Astrocyte (in vitro differentiated cells and primary cell): ENCODE results near the gene CCDC197.

Experiments
- EZH2 ChIP-seq: IDR thresholded peaks from 2 replicates; pipeline ENCODE4 v1.6.1; 2012; ENCODE audit warnings: mild to moderate bottlenecking, low read length, inconsistent platforms; ENCODE audit not compliant: insufficient read depth
- TF ChIP-seq, protein P1 (sequence below): IDR thresholded peaks from 2 replicates; pipeline ENCODE4 v1.5.1; 2011; ENCODE audit warnings: low read depth, mild to moderate bottlenecking, inconsistent platforms, low read length, moderate library complexity; ENCODE audit not compliant: insufficient read depth

DNA sequence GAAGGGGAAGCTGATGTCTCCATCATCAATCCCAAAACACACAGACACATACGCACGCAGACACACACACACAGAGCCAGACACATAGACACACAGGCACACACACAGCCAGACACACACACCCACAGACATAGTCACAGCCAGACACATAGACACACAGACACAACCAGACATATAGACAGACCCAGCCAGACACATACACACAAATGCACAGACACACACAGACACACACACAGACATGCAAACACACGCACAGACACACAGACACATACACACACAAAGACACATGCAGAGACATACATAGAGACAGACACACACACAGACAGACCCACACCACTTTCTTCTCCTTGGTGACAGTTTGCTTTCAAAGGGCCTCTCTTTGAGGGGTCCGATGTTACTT, 6.3 kb downstream of the CCDC197 start:
- TF ChIP-seq, protein P1, sequence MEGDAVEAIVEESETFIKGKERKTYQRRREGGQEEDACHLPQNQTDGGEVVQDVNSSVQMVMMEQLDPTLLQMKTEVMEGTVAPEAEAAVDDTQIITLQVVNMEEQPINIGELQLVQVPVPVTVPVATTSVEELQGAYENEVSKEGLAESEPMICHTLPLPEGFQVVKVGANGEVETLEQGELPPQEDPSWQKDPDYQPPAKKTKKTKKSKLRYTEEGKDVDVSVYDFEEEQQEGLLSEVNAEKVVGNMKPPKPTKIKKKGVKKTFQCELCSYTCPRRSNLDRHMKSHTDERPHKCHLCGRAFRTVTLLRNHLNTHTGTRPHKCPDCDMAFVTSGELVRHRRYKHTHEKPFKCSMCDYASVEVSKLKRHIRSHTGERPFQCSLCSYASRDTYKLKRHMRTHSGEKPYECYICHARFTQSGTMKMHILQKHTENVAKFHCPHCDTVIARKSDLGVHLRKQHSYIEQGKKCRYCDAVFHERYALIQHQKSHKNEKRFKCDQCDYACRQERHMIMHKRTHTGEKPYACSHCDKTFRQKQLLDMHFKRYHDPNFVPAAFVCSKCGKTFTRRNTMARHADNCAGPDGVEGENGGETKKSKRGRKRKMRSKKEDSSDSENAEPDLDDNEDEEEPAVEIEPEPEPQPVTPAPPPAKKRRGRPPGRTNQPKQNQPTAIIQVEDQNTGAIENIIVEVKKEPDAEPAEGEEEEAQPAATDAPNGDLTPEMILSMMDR: no peak
- no peak for TF ChIP-seq EZH2
